Lower leg skin (tissue), 4 donors: Measurements from ENCODE around the gene ZBTB16. TPM values are rescaled to one million over a fixed set of nuclear protein-coding genes. Genes with fewer than 3 reads are reported as not detected.

Experiments
- DNase-seq, 2 donors: peaks; one replicate each; pipeline ENCODE4 v3.0.0-alpha.2; 2019; ENCODE audit warnings: low spot score in 2 of 2
- H3K4me3 ChIP-seq: fragments of 200-600 bp; sonication (generic); 2 replicates; pipeline ENCODE4 v1.5.1; 2017; ENCODE audit warnings: mild to moderate bottlenecking, low read depth; ENCODE audit not compliant: poor library complexity, severe bottlenecking
- POLR2A ChIP-seq, 2 donors: fragments of 450-650 bp; IDR thresholded peaks; one replicate each; pipeline ENCODE4 v1.6.1; 2016 to 2017; ENCODE audit warnings: antibody characterized with exemption in 2 of 2, mild to moderate bottlenecking in 1 of 2, moderate library complexity in 1 of 2
- WGBS, 2 donors: methylation state at CpG; one replicate each; pipeline ENCODE4 v1.1.5; 2018; 5-methylcytosine and 5-hydroxymethylcytosine counted together
- intact Hi-C: fragments of 100-400 bp; cut with DNase I; formaldehyde crosslinking; loops from one replicate; pipeline ENCODE4 v1.15.0; 2023; ENCODE audit warnings: low total_unique reads
- total RNA-seq, 4 donors: library from RNA; depleted of rRNA; stranded (reverse); fragments of >200 nt; gene quantifications; one replicate each; pipeline ENCODE4 v1.1.0, GENCODE V29; 2016
- TF ChIP-seq, protein P1 (sequence below), 3 donors: fragments of 450-650 bp; IDR thresholded peaks; one replicate each; pipeline ENCODE4 v1.5.1; 2016; ENCODE audit warnings: antibody characterized with exemption in 3 of 3, mild to moderate bottlenecking in 3 of 3, moderate library complexity in 2 of 3

Gene ZBTB16
- total RNA-seq, 4 donors from 2014 or later: 167 to 369 (median 233) TPM

GRCh38 chr11:114270531-114271270 is 211.2 kb downstream of the ZBTB16 start:
- TF ChIP-seq, protein P1, sequence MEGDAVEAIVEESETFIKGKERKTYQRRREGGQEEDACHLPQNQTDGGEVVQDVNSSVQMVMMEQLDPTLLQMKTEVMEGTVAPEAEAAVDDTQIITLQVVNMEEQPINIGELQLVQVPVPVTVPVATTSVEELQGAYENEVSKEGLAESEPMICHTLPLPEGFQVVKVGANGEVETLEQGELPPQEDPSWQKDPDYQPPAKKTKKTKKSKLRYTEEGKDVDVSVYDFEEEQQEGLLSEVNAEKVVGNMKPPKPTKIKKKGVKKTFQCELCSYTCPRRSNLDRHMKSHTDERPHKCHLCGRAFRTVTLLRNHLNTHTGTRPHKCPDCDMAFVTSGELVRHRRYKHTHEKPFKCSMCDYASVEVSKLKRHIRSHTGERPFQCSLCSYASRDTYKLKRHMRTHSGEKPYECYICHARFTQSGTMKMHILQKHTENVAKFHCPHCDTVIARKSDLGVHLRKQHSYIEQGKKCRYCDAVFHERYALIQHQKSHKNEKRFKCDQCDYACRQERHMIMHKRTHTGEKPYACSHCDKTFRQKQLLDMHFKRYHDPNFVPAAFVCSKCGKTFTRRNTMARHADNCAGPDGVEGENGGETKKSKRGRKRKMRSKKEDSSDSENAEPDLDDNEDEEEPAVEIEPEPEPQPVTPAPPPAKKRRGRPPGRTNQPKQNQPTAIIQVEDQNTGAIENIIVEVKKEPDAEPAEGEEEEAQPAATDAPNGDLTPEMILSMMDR (IDR thresholded peaks at IDR 0.05): no peak
- no peak for TF ChIP-seq POLR2A (IDR thresholded peaks at IDR 0.05)
- WGBS, 2 donors: 91 to 94% methylated on average over 5 of the region's 5 CpGs

GRCh38 chr11:114271316-114271715 is 211.8 kb downstream of the ZBTB16 start:
- WGBS, 2 donors: 62% methylated on average over 2 of the region's 2 CpGs
- intact Hi-C loops: no loop called here

More at GRCh38 chr11:114270531-114271270, 211.2 kb downstream of the ZBTB16 start:
- DNase-seq: peak in 1 of 2 donors; percentile 66
- intact Hi-C loops: no loop called here
- H3K4me3 ChIP-seq: no peak overlapping the region

DNA sequence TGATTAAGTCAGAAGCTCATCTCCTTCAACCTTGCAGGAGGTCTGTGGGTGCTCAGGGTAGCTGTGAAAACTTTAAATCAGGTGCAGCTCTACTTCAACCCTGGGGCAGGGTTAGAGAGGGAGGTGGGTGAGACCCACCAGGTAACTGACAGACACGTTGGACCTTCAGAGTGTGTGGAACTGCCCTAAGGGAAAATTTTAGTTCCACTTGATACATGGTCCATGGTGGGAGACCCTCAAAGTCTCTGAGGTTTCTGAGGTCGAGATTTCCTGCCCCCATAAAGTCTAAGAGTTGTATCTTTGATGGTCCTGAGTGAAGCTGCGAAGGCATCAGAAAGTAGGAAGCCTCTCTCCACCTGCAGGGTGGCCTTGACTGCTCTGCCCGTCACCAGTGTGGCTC is 212.8 kb downstream of the ZBTB16 start:
- intact Hi-C loops: no loop called here
- H3K4me3 ChIP-seq: no peak overlapping the region

More at GRCh38 chr11:114271316-114271715, 211.8 kb downstream of the ZBTB16 start:
- no peak for DNase-seq
- TF ChIP-seq POLR2A (IDR thresholded peaks at IDR 0.05): no peak
- TF ChIP-seq, protein P1 (IDR thresholded peaks at IDR 0.05): no peak
- H3K4me3 ChIP-seq: no peak overlapping the region

GRCh38 chr11:114273071-114273470 is 213.6 kb downstream of the ZBTB16 start:
- WGBS, 2 donors: 68 to 80% methylated on average over 3 of the region's 3 CpGs
- no peak for TF ChIP-seq POLR2A (IDR thresholded peaks at IDR 0.05)
- TF ChIP-seq, protein P1 (IDR thresholded peaks at IDR 0.05): no peak
- DNase-seq: no peak
- intact Hi-C loops: no loop called here
- H3K4me3 ChIP-seq: no peak overlapping the region

More for the DNA sequence above, 212.8 kb downstream of the ZBTB16 start:
- 63 to 64% methylated on average over 4 of the region's 4 CpGs for WGBS, 2 donors
- no peak for TF ChIP-seq POLR2A (IDR thresholded peaks at IDR 0.05)
- TF ChIP-seq, protein P1 (IDR thresholded peaks at IDR 0.05): no peak
- no peak for DNase-seq

DNA sequence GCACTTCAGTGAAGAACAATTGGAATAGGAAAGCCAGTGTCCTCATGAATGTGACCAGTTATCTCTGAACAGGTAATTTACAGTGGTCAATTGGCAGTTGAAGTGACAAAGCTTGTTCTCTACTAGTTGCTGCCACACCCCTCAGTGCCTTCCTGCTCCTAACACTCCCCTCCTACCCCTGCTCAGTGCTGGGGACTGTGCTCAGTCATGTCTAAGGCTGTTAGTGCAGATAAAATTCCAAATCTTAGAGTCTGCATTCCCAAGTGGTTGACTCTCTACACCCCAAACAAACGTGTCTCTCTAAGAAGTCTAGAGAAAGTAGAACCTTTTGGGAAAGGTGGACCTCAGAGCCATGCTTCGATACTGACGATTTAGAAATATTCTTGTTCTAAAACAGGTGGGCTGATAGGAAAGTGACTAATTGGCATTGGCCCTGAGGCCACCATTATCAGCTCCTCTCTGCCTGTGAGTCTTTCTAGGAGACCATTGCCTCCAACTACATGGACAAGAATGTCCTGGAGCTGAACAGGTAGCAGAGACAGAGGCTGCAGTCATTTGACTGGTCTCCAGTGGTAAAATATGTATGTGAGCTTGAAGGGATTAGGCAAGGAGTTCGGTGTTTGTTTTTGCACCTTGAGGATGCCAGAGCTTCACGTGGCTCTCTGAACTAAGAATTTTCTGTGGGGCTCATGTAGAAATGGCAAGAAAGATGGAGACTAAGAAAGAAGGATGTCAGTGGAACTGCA is 214.6 kb downstream of the ZBTB16 start:
- WGBS, 2 donors: 60 to 69% methylated on average over 5 of the region's 5 CpGs
- no peak for TF ChIP-seq POLR2A (IDR thresholded peaks at IDR 0.05)
- TF ChIP-seq, protein P1 (IDR thresholded peaks at IDR 0.05): no peak
- peak in 1 of 2 donors; percentile 13 for DNase-seq
- no peak overlapping the region for H3K4me3 ChIP-seq
- intact Hi-C loops: no loop called here
